Measurements from ENCODE around the gene SCLT1. TPM values are rescaled to one million over a fixed set of nuclear protein-coding genes. Genes with fewer than 3 reads are reported as not detected.
"Not testable (repeated sequence)": the region's sequence is repeated elsewhere in the genome, so short reads cannot be mapped to it uniquely, and the experiment has no call there.

The SCLT1 gene
- polyA plus RNA-seq, 1 of the 3 experiments (the other 2 are of a cell fraction), result 2.2 TPM

- H2AFZ ChIP-seq (ENCODE audit: low read depth), result no peak overlapping the region
- ChIA-PET POLR2A (no interaction called here), CTCF (no interaction called here)
- whole genome bisulfite sequencing (ENCODE audit: low lambda C conversion rate), result 38% methylated on average over 2 of the region's 2 CpGs
- no peaks in the 10 kb centered on the region for H3K79me2 ChIP-seq (ENCODE audit: insufficient read depth)
- DNase-seq, result no peak
- TF ChIP-seq PBX3 (IDR thresholded peaks at IDR 0.05), result no peak
- no peak for TF ChIP-seq EP300 (IDR thresholded peaks at IDR 0.05; ENCODE audit: borderline replicate concordance in 1 of 2, low read depth in 1 of 2, low read length in 1 of 2)
- TF ChIP-seq MAX (IDR thresholded peaks at IDR 0.05; ENCODE audit: low read depth), result no peak
- TF ChIP-seq RXRA (IDR thresholded peaks at IDR 0.05; ENCODE audit: borderline replicate concordance, low read depth), result no peak
- no peak for TF ChIP-seq NFIC (IDR thresholded peaks at IDR 0.05; ENCODE audit: borderline replicate concordance)
- no peak for TF ChIP-seq RAD21 (IDR thresholded peaks at IDR 0.05; ENCODE audit: low read length)
- TF ChIP-seq RCOR1 (IDR thresholded peaks at IDR 0.05; ENCODE audit: low read length), result no peak
- no peak for TF ChIP-seq USF1 (IDR thresholded peaks at IDR 0.05; ENCODE audit: borderline replicate concordance, low read depth)
- no peak for TF ChIP-seq GABPA (IDR thresholded peaks at IDR 0.05; ENCODE audit: low read depth)
- TF ChIP-seq IRF3 (IDR thresholded peaks at IDR 0.05; ENCODE audit: low read depth, low read length), result no peak
- no peak for TF ChIP-seq FOSL2 (IDR thresholded peaks at IDR 0.05; ENCODE audit: borderline replicate concordance, low read depth)
- TF ChIP-seq TAF1 (IDR thresholded peaks at IDR 0.05; ENCODE audit: borderline replicate concordance, low read depth, low read length), result no peak
- no peak for TF ChIP-seq MXI1 (IDR thresholded peaks at IDR 0.05; ENCODE audit: low read depth, low read length)
- no peak for TF ChIP-seq SIN3A (IDR thresholded peaks at IDR 0.05; ENCODE audit: borderline replicate concordance, low read depth, low read length)
- TF ChIP-seq EZH2phosphoT487 (IDR thresholded peaks at IDR 0.05; ENCODE audit: borderline replicate concordance, low read depth), result no peak
- no peak for TF ChIP-seq ELF1 (IDR thresholded peaks at IDR 0.05)
- TF ChIP-seq FOXJ3 (CRISPR knock-in tag; IDR thresholded peaks at IDR 0.05), result no peak
- no peak for TF ChIP-seq POLR2AphosphoS5 (IDR thresholded peaks at IDR 0.05; ENCODE audit: low read depth, low read length)
- TF ChIP-seq USF2 (IDR thresholded peaks at IDR 0.05; ENCODE audit: borderline replicate concordance, low read depth, low read length), result no peak
- no peaks in the 10 kb centered on the region; the same call in 1 of the 2 replicates for H3K27me3 ChIP-seq (ENCODE audit: insufficient read depth)
- no peak overlapping the region for H3K27ac ChIP-seq (ENCODE audit: low read depth in 2 of 2, low read length in 1 of 2)
- H3K36me3 ChIP-seq (replicated peaks in 1 of 2; ENCODE audit: control insufficient read depth in 1 of 2, insufficient read depth in 2 of 2, low read length in 1 of 2), result no peaks in the 10 kb centered on the region
- H3K4me1 ChIP-seq (ENCODE audit: control insufficient read depth in 1 of 2, insufficient read depth in 2 of 2, low read depth in 1 of 2, low read length in 1 of 2), result no peaks in the 10 kb centered on the region
- H3K4me2 ChIP-seq, result no peak overlapping the region
- no peak overlapping the region for H3K4me3 ChIP-seq (ENCODE audit: low read depth in 2 of 2, low read length in 1 of 2)
- H3K9me3 ChIP-seq, result no peaks in the 10 kb centered on the region; the same call in 1 of the 2 replicates
- H3F3A ChIP-seq (replicated peaks; ENCODE audit: insufficient read depth), result no peaks in the 10 kb centered on the region
- H3K9ac ChIP-seq, result no peak overlapping the region
- H4K20me1 ChIP-seq (ENCODE audit: insufficient read depth), result no peaks in the 10 kb centered on the region
- H3K9me2 ChIP-seq, result no peaks in the 10 kb centered on the region
Measured at GRCh38 chr4:129129143-129129542, 35.8 kb upstream of the SCLT1 start.

GRCh38 chr4:129126614-129127013, 33.3 kb upstream of the SCLT1 start:
- H3K4me3 ChIP-seq (ENCODE audit: low read depth in 2 of 2, low read length in 1 of 2); H4K20me1 ChIP-seq (ENCODE audit: insufficient read depth); H2AFZ ChIP-seq (ENCODE audit: low read depth); POLR2A ChIA-PET; CTCF ChIA-PET; H3K9me2 ChIP-seq; H3K36me3 ChIP-seq (replicated peaks in 1 of 2; ENCODE audit: control insufficient read depth in 1 of 2, insufficient read depth in 2 of 2, low read length in 1 of 2); H3K4me2 ChIP-seq; H3K27ac ChIP-seq (ENCODE audit: low read depth in 2 of 2, low read length in 1 of 2); H3K27me3 ChIP-seq (ENCODE audit: insufficient read depth); DNase-seq; H3K79me2 ChIP-seq (ENCODE audit: insufficient read depth); H3K9ac ChIP-seq; H3K4me1 ChIP-seq (ENCODE audit: control insufficient read depth in 1 of 2, insufficient read depth in 2 of 2, low read depth in 1 of 2, low read length in 1 of 2); H3F3A ChIP-seq (replicated peaks; ENCODE audit: insufficient read depth); H3K9me3 ChIP-seq: not testable (repeated sequence)
- WGBS (ENCODE audit: low lambda C conversion rate), result 30% methylated on average over 3 of the region's 5 CpGs
